Renal cortex interstitium (tissue), 11 donors: Measurements from ENCODE around the gene MAP1B. TPM values are rescaled to one million over a fixed set of nuclear protein-coding genes. Genes with fewer than 3 reads are reported as not detected.
"Not testable (repeated sequence)": the region's sequence is repeated elsewhere in the genome, so short reads cannot be mapped to it uniquely, and the experiment has no call there.

ENCODE experiments used
- DNase-seq, 11 donors: peaks; one replicate each; pipeline ENCODE4 v3.0.0-alpha.2; 2013; ENCODE audit warnings: low read depth in 9 of 11, low spot score in 4 of 11; ENCODE audit errors: extremely low read depth in 1 of 11
- polyA plus RNA-seq, 3 donors: library from polyadenylated mRNA; unstranded; fragments of 120-200 nt; gene quantifications; one replicate each; pipeline ENCODE4 v1.2.1, GENCODE V29; 2013; ENCODE audit not compliant: insufficient read length in 3 of 3

The MAP1B gene
- polyA plus RNA-seq, 3 donors: 13.6 to 17.7 (median 16.5) TPM

- not testable (repeated sequence) for DNase-seq
Observed at GRCh38 chr5:72089713-72090112, 17.6 kb upstream of the MAP1B start.

- DNase-seq: no peak
Observed at GRCh38 chr5:72092074-72092473, 15.2 kb upstream of the MAP1B start.

GRCh38 chr5:72093217-72093616 is 14.1 kb upstream of the MAP1B start:
- no peak for DNase-seq

GRCh38 chr5:72093824-72094223 is 13.5 kb upstream of the MAP1B start:
- DNase-seq: no peak

GRCh38 chr5:72096602-72097188 is 10.6 kb upstream of the MAP1B start:
- DNase-seq: no peak

- no peak for DNase-seq
Observed at GRCh38 chr5:72101828-72102227, 5.4 kb upstream of the MAP1B start.

GRCh38 chr5:72106817-72107130 is 501 bp upstream of the MAP1B start:
- DNase-seq: peak in 1 of 11 donors; percentile 13

- peak in 4 of 11 donors; percentile 4 to 12 (median 10) for DNase-seq
Observed at GRCh38 chr5:72107901-72108201, 576 bp downstream of the MAP1B start.

- peak; percentile 44 to 74 (median 61) for DNase-seq
Observed at GRCh38 chr5:72108202-72109061, 1.2 kb downstream of the MAP1B start.

- no peak for DNase-seq
Observed at GRCh38 chr5:72109062-72109411, 1.8 kb downstream of the MAP1B start.

- peak in 4 of 11 donors; percentile 3 to 13 (median 5) for DNase-seq
Observed at GRCh38 chr5:72109625-72110024, 2.4 kb downstream of the MAP1B start.

GRCh38 chr5:72110394-72111013 is 3.2 kb downstream of the MAP1B start:
- no peak for DNase-seq

GRCh38 chr5:72112389-72112788 is 5.1 kb downstream of the MAP1B start:
- no peak for DNase-seq

GRCh38 chr5:72114629-72115028 is 7.4 kb downstream of the MAP1B start:
- DNase-seq: no peak

GRCh38 chr5:72115296-72115695 is 8.0 kb downstream of the MAP1B start:
- DNase-seq: no peak

GRCh38 chr5:72117307-72117706 is 10.0 kb downstream of the MAP1B start:
- no peak for DNase-seq

- DNase-seq: no peak
Observed at GRCh38 chr5:72121052-72121779, 13.9 kb downstream of the MAP1B start.

- no peak for DNase-seq
Observed at GRCh38 chr5:72121780-72122445, 14.6 kb downstream of the MAP1B start.

- DNase-seq: no peak
Observed at GRCh38 chr5:72122602-72123001, 15.3 kb downstream of the MAP1B start.
